Natural killer cell (primary cell): Measurements from ENCODE around the gene BRME1. TPM values are rescaled to one million over a fixed set of nuclear protein-coding genes. Genes with fewer than 3 reads are reported as not detected.

Experiments used
- ATAC-seq, 3 donors: fragments of 150-1000 bp in 2 of 3; fragments of 200-7000 bp in 1 of 3; cut with Tn5 transposase; 1 replicate in 1 of 3; 2 replicates in 2 of 3; pipeline ENCODE4 v1.10.0; 2021; ENCODE audit warnings: mild to moderate bottlenecking in 2 of 3, moderate library complexity in 2 of 3
- DNase-seq, 2 donors: peaks; one replicate each; pipeline versions ENCODE4 v3.0.0 to v3.0.0-alpha.2; 2013 to 2021; ENCODE audit warnings: mixed read lengths in 1 of 2
- H3K27ac ChIP-seq: one replicate; pipeline ENCODE4 v1.5.1; 2013; ENCODE audit warnings: mild to moderate bottlenecking, low read length
- H3K27me3 ChIP-seq: one replicate; pipeline ENCODE4 v1.6.1; 2013; ENCODE audit warnings: low read length; ENCODE audit not compliant: control insufficient read depth, insufficient read depth
- H3K36me3 ChIP-seq: one replicate; pipeline ENCODE4 v1.6.1; 2013; ENCODE audit warnings: low read length; ENCODE audit not compliant: control insufficient read depth, insufficient read depth
- H3K4me1 ChIP-seq: one replicate; pipeline ENCODE4 v1.6.1; 2013; ENCODE audit warnings: low read length; ENCODE audit not compliant: control insufficient read depth, insufficient read depth
- H3K4me3 ChIP-seq: one replicate; pipeline ENCODE4 v1.5.1; 2013; ENCODE audit warnings: low read length
- H3K9me3 ChIP-seq: one replicate; pipeline ENCODE4 v1.6.1; 2013; ENCODE audit warnings: low read length; ENCODE audit not compliant: control insufficient read depth, insufficient read depth
- H3K27ac Mint-ChIP-seq, 2 donors: one replicate each; pipeline ENCODE4 v1.8.0; 2022; ENCODE audit warnings: mild to moderate bottlenecking in 2 of 2, mixed read lengths in 2 of 2, moderate library complexity in 1 of 2
- H3K27me3 Mint-ChIP-seq, 2 donors: one replicate each; pipeline ENCODE4 v1.8.0; 2022; ENCODE audit warnings: low read depth in 2 of 2, mixed read lengths in 2 of 2
- H3K36me3 Mint-ChIP-seq: one replicate; pipeline ENCODE4 v1.8.0; 2022; ENCODE audit warnings: mixed read lengths
- H3K4me1 Mint-ChIP-seq, 2 donors: one replicate each; pipeline ENCODE4 v1.8.0; 2022; ENCODE audit warnings: mixed read lengths in 2 of 2
- H3K4me3 Mint-ChIP-seq: one replicate; pipeline ENCODE4 v1.8.0; 2022; ENCODE audit warnings: mild to moderate bottlenecking, moderate library complexity, mixed read lengths
- H3K9me3 Mint-ChIP-seq, 2 donors: one replicate each; pipeline ENCODE4 v1.8.0; 2022; ENCODE audit warnings: mixed read lengths in 2 of 2
- CTCF ChIP-seq: fragments of 200-600 bp; IDR thresholded peaks from one replicate; pipeline ENCODE4 v1.8.0; 2022; ENCODE audit warnings: antibody characterized with exemption
- WGBS: methylation state at CpG from one replicate; pipeline ENCODE4 v1.1.7; 2013; ENCODE audit warnings: missing lambda C conversion rate; ENCODE audit not compliant: insufficient coverage; 5-methylcytosine and 5-hydroxymethylcytosine counted together
- intact Hi-C: fragments of 100-400 bp; cut with micrococcal nuclease; formaldehyde crosslinking; loops from one replicate; pipeline ENCODE4 v1.14.2; 2022
- total RNA-seq, 4 donors: library from RNA; stranded (reverse); fragments of 120-200 nt in 1 of 4; gene quantifications; one replicate each; pipeline versions ENCODE4 v1.2.3 to v1.2.4, GENCODE V29; 2013 to 2022

Gene BRME1
- total RNA-seq, 3 donors from 2014 or later (not counting 1 experiment from before 2014, with no cell fraction given), result 3.8 to 7.7 (median 4.0) TPM

GRCh38 chr19:13882836-13883235, 23.1 kb downstream of the BRME1 start:
- Mint-ChIP-seq H3K4me3 (peak overlapping the region; percentile 21), H3K27me3 (no peaks in the 10 kb centered on the region), H3K27ac (peak overlapping the region; percentile 60 to 88), H3K4me1 (peaks cover 38 to 68% of the 10 kb centered on the region in 2 donors), H3K36me3 (no peaks in the 10 kb centered on the region), H3K9me3 (no peaks in the 10 kb centered on the region)
- Histone ChIP-seq H3K4me1 (peaks cover 83% of the 10 kb centered on the region), H3K36me3 (no peaks in the 10 kb centered on the region), H3K27ac (no peak overlapping the region), H3K9me3 (no peaks in the 10 kb centered on the region), H3K27me3 (no peaks in the 10 kb centered on the region), H3K4me3 (no peak overlapping the region)
- no peak for TF ChIP-seq CTCF
- DNase-seq, result no peak
- intact Hi-C loops, result loop anchor here (5.0 to 10.0 kb wide), 4 partner anchors 72 to 592 kb away; partner anchors contain the start of genes DCAF15 and PTGER1
- WGBS, result 80% methylated on average over 12 of the region's 12 CpGs
- ATAC-seq, result no peak

- peak overlapping the region; percentile 65 for H3K4me3 Mint-ChIP-seq
These were observed 23.5 kb downstream of the BRME1 start for GRCh38 chr19:13882419-13882795.

GRCh38 chr19:13881692-13882418, 24.1 kb downstream of the BRME1 start:
- TF ChIP-seq CTCF, result no peak
- ATAC-seq, result peak in 1 of 3 donors; percentile 15

More at GRCh38 chr19:13882419-13882795, 23.5 kb downstream of the BRME1 start:
- Histone ChIP-seq H3K9me3 (no peaks in the 10 kb centered on the region), H3K27me3 (no peaks in the 10 kb centered on the region), H3K4me3 (no peak overlapping the region), H3K36me3 (no peaks in the 10 kb centered on the region), H3K27ac (peak overlapping the region; percentile 64), H3K4me1 (peaks cover 79% of the 10 kb centered on the region)
- H3K9me3 Mint-ChIP-seq, result no peaks in the 10 kb centered on the region
- no peak for TF ChIP-seq CTCF
- no peak for DNase-seq
- intact Hi-C loops, result loop anchor here (5.0 to 10.0 kb wide), 4 partner anchors 72 to 592 kb away; partner anchors contain the start of genes DCAF15 and PTGER1
- H3K27ac Mint-ChIP-seq, result peak overlapping the region; percentile 60 to 88
- no peak for ATAC-seq
- WGBS, result 66% methylated on average over 5 of the region's 5 CpGs
- H3K4me1 Mint-ChIP-seq, result peaks cover 35 to 63% of the 10 kb centered on the region in 2 donors
- H3K36me3 Mint-ChIP-seq, result no peaks in the 10 kb centered on the region
- no peaks in the 10 kb centered on the region for H3K27me3 Mint-ChIP-seq

More at GRCh38 chr19:13881692-13882418, 24.1 kb downstream of the BRME1 start:
- peaks cover 73% of the 10 kb centered on the region for H3K4me1 ChIP-seq
- intact Hi-C loops, result loop anchor here (2.0 to 10.0 kb wide), 8 partner anchors 73 to 593 kb away; partner anchors contain the start of genes ASF1B, DCAF15 and PTGER1
- H3K27me3 Mint-ChIP-seq, result no peaks in the 10 kb centered on the region
- H3K36me3 Mint-ChIP-seq, result no peaks in the 10 kb centered on the region
- DNase-seq, result peak; percentile 35 to 75
- no peaks in the 10 kb centered on the region for H3K36me3 ChIP-seq
- H3K9me3 Mint-ChIP-seq, result no peaks in the 10 kb centered on the region
- no peaks in the 10 kb centered on the region for H3K9me3 ChIP-seq
- H3K27ac Mint-ChIP-seq, result peak overlapping the region; percentile 60 to 88
- peaks cover 29 to 58% of the 10 kb centered on the region in 2 donors for H3K4me1 Mint-ChIP-seq
- WGBS, result 4% methylated on average over 16 of the region's 17 CpGs
- peak overlapping the region; percentile 65 for H3K4me3 Mint-ChIP-seq
- no peaks in the 10 kb centered on the region for H3K27me3 ChIP-seq
- no peak overlapping the region for H3K4me3 ChIP-seq
- H3K27ac ChIP-seq, result peak overlapping the region; percentile 64
